ENCODE data around the gene TLE4. TPM values are rescaled to one million over a fixed set of nuclear protein-coding genes. Genes with fewer than 3 reads are reported as not detected.

TLE4 gene
- total RNA-seq, 1 donor from 2014 or later, result 10.3 TPM

DNA sequence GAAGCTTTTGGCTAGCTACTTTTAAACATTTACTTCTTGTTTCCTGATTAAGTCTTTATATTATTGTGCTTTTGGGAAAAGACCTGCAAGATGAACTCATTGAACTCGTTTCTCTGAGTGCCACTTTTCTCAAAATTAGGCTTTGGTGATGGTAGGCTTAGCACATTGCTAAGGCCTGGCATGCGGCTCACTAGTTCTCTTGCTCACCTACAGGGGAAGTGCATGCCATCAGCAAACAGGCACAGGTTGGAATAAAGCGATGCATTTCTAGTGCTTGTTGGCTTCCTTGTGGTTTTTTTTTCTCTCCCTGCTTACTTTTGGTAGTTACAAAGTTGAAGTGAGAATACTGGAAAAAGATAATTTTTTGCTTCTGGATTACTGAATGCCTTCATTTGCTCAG, 41.4 kb downstream of the TLE4 start:
- intact Hi-C loops (cut with micrococcal nuclease), result no loop called here
- Histone ChIP-seq H3K9me3 (replicated peaks) (no peaks in the 10 kb centered on the region), H3K4me3 (no peak overlapping the region), H3K27me3 (ENCODE audit: low read depth) (no peaks in the 10 kb centered on the region), H3K4me1 (peaks cover 52% of the 10 kb centered on the region), H3K27ac (replicated peaks) (no peak overlapping the region), H3K36me3 (no peaks in the 10 kb centered on the region)
- TF ChIP-seq, protein P1, sequence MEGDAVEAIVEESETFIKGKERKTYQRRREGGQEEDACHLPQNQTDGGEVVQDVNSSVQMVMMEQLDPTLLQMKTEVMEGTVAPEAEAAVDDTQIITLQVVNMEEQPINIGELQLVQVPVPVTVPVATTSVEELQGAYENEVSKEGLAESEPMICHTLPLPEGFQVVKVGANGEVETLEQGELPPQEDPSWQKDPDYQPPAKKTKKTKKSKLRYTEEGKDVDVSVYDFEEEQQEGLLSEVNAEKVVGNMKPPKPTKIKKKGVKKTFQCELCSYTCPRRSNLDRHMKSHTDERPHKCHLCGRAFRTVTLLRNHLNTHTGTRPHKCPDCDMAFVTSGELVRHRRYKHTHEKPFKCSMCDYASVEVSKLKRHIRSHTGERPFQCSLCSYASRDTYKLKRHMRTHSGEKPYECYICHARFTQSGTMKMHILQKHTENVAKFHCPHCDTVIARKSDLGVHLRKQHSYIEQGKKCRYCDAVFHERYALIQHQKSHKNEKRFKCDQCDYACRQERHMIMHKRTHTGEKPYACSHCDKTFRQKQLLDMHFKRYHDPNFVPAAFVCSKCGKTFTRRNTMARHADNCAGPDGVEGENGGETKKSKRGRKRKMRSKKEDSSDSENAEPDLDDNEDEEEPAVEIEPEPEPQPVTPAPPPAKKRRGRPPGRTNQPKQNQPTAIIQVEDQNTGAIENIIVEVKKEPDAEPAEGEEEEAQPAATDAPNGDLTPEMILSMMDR (IDR thresholded peaks at IDR 0.05; ENCODE audit: borderline replicate concordance), result no peak
- DNase-seq, result no peak

DNA sequence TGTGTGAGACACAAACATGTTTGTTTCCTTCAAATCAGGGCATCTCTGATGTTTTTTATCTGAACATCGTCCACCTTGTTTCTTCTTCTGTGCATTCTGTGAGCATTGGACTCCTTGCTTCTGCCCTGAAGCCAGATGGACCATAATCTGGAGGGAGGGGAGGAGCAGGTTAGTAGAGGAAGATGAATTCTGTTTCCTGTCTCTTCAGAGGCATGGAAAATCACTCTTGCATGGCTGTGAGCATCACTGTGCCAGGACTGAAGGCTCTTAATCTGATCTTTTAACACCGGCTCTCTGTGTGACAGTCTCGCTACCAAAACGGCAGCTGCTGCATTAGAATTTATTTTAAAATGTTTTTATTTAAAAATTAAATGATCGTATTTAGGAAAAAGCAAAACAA, 43.3 kb downstream of the TLE4 start:
- intact Hi-C loops (cut with micrococcal nuclease), result no loop called here
- Histone ChIP-seq H3K27ac (replicated peaks) (no peak overlapping the region), H3K27me3 (ENCODE audit: low read depth) (no peaks in the 10 kb centered on the region), H3K4me1 (peaks cover 52% of the 10 kb centered on the region), H3K36me3 (no peaks in the 10 kb centered on the region), H3K9me3 (replicated peaks) (no peaks in the 10 kb centered on the region), H3K4me3 (no peak overlapping the region)
- DNase-seq, result no peak
- TF ChIP-seq, protein P1 (IDR thresholded peaks at IDR 0.05; ENCODE audit: borderline replicate concordance), result no peak

DNA sequence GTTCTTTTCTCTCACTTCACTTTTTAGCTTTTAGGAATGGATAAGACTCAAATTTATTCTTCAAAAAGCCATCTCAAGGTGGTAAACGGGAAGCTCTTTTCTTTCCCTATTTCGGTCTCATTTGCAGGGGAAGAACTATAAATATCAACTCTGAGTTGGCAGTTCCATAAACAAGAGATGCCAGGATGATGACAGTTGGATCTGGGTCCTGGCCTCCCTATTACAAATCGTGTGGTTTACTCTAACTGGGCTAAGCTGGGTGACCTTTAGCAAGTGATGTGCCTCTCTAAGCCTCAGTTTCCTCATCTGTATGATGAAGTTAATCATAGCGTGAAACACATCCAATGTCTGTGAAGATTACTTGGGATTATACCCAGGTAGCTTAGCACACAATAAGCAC, 44.2 kb downstream of the TLE4 start:
- TF ChIP-seq, protein P1 (IDR thresholded peaks at IDR 0.05; ENCODE audit: borderline replicate concordance), result no peak
- Histone ChIP-seq H3K27ac (replicated peaks) (no peak overlapping the region), H3K4me3 (no peak overlapping the region), H3K27me3 (ENCODE audit: low read depth) (no peaks in the 10 kb centered on the region), H3K36me3 (no peaks in the 10 kb centered on the region), H3K9me3 (replicated peaks) (no peaks in the 10 kb centered on the region), H3K4me1 (peaks cover 48% of the 10 kb centered on the region)
- intact Hi-C loops (cut with micrococcal nuclease), result no loop called here
- no peak for DNase-seq

DNA sequence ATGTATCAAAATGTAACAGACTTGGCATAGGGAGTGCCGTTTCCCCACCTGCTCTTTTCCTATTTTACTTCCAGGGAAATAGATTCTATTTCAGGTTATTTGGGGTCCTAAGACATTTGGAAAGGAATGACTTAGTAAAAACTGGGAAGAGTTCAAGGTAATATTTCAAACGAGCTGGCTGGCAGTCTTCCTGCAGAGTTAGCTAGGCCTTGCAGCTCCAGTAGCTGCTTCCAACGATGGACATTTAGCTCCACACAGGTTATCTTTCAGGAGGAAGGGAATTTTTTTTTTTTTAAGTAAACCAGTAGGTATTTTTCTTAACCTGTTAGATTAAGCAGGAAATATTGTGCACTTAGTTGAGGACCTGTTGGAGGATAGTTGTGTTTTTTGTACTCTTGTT, 45.2 kb downstream of the TLE4 start:
- TF ChIP-seq, protein P1 (IDR thresholded peaks at IDR 0.05; ENCODE audit: borderline replicate concordance), result no peak
- Histone ChIP-seq H3K27ac (replicated peaks) (no peak overlapping the region), H3K27me3 (ENCODE audit: low read depth) (no peaks in the 10 kb centered on the region), H3K9me3 (replicated peaks) (no peaks in the 10 kb centered on the region), H3K36me3 (no peaks in the 10 kb centered on the region), H3K4me3 (no peak overlapping the region), H3K4me1 (peaks cover 41% of the 10 kb centered on the region)
- DNase-seq, result no peak
- intact Hi-C loops (cut with micrococcal nuclease), result no loop called here

DNA sequence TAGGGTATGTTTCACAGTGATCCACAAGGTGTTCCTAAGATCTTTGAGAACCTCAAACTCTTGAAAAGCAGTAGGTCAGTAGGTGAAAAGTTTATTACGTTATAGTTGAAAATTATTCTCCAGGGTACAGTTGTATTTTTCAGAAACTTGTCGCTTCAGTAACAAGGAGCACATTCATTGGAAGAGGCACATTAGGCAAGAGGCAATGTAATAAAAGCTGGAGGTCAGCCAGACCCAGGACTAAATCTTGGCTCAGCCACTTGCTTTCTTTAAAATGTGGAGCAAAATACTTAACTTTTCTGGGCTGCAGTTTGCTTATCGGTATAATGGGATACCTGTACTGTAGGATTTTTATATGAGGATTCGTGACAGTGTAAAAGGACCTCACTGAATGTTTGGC, 45.6 kb downstream of the TLE4 start:
- H3K27me3 ChIP-seq (ENCODE audit: low read depth), result no peaks in the 10 kb centered on the region
- no peaks in the 10 kb centered on the region for H3K36me3 ChIP-seq
- TF ChIP-seq, protein P1 (IDR thresholded peaks at IDR 0.05; ENCODE audit: borderline replicate concordance), result no peak
- H3K4me1 ChIP-seq, result peaks cover 41% of the 10 kb centered on the region
- H3K27ac ChIP-seq (replicated peaks), result no peak overlapping the region
- DNase-seq, result no peak
- no peak overlapping the region for H3K4me3 ChIP-seq
- intact Hi-C loops (cut with micrococcal nuclease), result no loop called here
- H3K9me3 ChIP-seq (replicated peaks), result no peaks in the 10 kb centered on the region

DNA sequence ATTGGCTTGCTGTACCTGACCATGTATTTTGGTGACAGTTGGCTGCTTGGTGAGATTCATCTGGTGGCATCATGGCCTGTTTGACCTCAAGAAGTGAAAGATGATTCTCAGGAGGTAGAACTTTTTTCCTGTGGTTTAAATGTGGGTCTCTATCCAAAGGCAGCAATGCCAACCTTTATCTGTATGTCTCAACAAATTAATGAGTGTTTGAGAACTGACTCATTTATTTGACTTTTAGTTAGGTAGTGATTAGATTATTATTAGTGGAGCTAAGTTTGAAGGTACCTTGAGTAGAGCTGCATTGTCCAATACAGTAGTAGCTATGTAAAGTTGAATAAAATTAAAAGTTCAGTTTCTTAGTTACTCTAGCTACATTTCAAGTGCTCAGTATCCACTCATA, 48.2 kb downstream of the TLE4 start:
- Histone ChIP-seq H3K9me3 (replicated peaks) (no peaks in the 10 kb centered on the region), H3K4me3 (no peak overlapping the region), H3K27ac (replicated peaks) (no peak overlapping the region), H3K36me3 (no peaks in the 10 kb centered on the region), H3K4me1 (peaks cover 47% of the 10 kb centered on the region), H3K27me3 (ENCODE audit: low read depth) (no peaks in the 10 kb centered on the region)
- TF ChIP-seq, protein P1 (IDR thresholded peaks at IDR 0.05; ENCODE audit: borderline replicate concordance), result no peak
- DNase-seq, result no peak
- intact Hi-C loops (cut with micrococcal nuclease), result no loop called here

All from left ventricle myocardium inferior (tissue), 1 donor.